Measurements from ENCODE around the gene SMS.

DNA sequence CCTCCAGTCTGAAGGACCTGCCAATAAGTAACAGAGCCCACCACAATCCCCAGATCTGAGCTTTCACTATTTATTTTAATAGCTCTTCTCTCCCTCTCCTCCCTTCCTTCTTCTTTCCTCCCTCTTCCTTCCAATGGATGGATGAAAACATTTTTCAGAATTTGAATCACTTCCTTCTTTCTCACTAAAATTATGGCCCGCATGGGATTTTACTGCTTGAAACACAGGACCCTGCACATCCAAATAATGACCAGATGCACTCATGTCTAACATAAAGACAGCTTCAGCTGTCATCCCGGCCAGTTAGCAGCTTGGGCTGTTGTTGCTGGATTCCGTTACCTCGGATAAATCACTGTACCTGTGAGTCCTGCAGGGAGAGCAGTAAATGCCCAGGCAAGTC, 86.2 kb downstream of the SMS start:
- TF ChIP-seq, protein P1, sequence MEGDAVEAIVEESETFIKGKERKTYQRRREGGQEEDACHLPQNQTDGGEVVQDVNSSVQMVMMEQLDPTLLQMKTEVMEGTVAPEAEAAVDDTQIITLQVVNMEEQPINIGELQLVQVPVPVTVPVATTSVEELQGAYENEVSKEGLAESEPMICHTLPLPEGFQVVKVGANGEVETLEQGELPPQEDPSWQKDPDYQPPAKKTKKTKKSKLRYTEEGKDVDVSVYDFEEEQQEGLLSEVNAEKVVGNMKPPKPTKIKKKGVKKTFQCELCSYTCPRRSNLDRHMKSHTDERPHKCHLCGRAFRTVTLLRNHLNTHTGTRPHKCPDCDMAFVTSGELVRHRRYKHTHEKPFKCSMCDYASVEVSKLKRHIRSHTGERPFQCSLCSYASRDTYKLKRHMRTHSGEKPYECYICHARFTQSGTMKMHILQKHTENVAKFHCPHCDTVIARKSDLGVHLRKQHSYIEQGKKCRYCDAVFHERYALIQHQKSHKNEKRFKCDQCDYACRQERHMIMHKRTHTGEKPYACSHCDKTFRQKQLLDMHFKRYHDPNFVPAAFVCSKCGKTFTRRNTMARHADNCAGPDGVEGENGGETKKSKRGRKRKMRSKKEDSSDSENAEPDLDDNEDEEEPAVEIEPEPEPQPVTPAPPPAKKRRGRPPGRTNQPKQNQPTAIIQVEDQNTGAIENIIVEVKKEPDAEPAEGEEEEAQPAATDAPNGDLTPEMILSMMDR (IDR thresholded peaks at IDR 0.05; ENCODE audit: low read length): no peak
- TF ChIP-seq EZH2 (optimal IDR thresholded peaks at IDR 0.05; ENCODE audit: low read depth, low read length) (no peak), EZH2phosphoT487 (IDR thresholded peaks at IDR 0.05; ENCODE audit: low read length) (no peak)
